Endodermal cell (in vitro differentiated cells): ENCODE measurements around the gene KLKB1. TPM values are rescaled to one million over a fixed set of nuclear protein-coding genes. Genes with fewer than 3 reads are reported as not detected.

Source experiments
- DNase-seq: peaks from one replicate; pipeline ENCODE4 v3.0.0-alpha.2; 2017
- H3K27ac ChIP-seq: 2 replicates; pipeline ENCODE4 v1.5.1; 2013; ENCODE audit warnings: mild to moderate bottlenecking, low read depth, low read length, moderate library complexity
- H3K27me3 ChIP-seq: 2 replicates; pipeline ENCODE4 v1.6.1; 2013; ENCODE audit warnings: mild to moderate bottlenecking, low read length, moderate library complexity; ENCODE audit not compliant: insufficient read depth, control insufficient read depth, poor library complexity, severe bottlenecking
- H3K36me3 ChIP-seq: 2 replicates; pipeline ENCODE4 v1.7.0; 2013; ENCODE audit warnings: mild to moderate bottlenecking, low read length, moderate library complexity; ENCODE audit not compliant: control insufficient read depth, insufficient read depth
- H3K4me1 ChIP-seq: one replicate; pipeline ENCODE4 v1.7.0; 2013; ENCODE audit warnings: low read length; ENCODE audit not compliant: control insufficient read depth, insufficient read depth
- H3K4me3 ChIP-seq: 2 replicates; pipeline ENCODE4 v1.5.1; 2013; ENCODE audit warnings: mild to moderate bottlenecking, low read length, moderate library complexity
- H3K9ac ChIP-seq: 2 replicates; pipeline ENCODE4 v1.6.1; 2013; ENCODE audit warnings: mild to moderate bottlenecking, low read length, moderate library complexity; ENCODE audit not compliant: poor library complexity, severe bottlenecking; ENCODE audit errors: extremely low read depth
- H3K9me3 ChIP-seq: 2 replicates; pipeline ENCODE4 v1.6.1; 2013; ENCODE audit warnings: mild to moderate bottlenecking, low read length, moderate library complexity; ENCODE audit not compliant: control insufficient read depth
- H3K27ac Mint-ChIP-seq: 2 replicates; pipeline ENCODE4 v1.8.0; 2020; ENCODE audit warnings: mixed read lengths
- H3K27me3 Mint-ChIP-seq: 2 replicates; pipeline ENCODE4 v1.8.0; 2021; ENCODE audit warnings: mild to moderate bottlenecking, mixed read lengths; ENCODE audit not compliant: insufficient read depth
- H3K36me3 Mint-ChIP-seq: 2 replicates; pipeline ENCODE4 v1.8.0; 2020; ENCODE audit warnings: low read depth, mixed read lengths
- H3K4me1 Mint-ChIP-seq: 2 replicates; pipeline ENCODE4 v1.8.0; 2020; ENCODE audit warnings: mixed read lengths
- H3K4me3 Mint-ChIP-seq: 2 replicates; pipeline ENCODE4 v1.8.0; 2020; ENCODE audit warnings: mild to moderate bottlenecking, moderate library complexity, mixed read lengths
- H3K9me3 Mint-ChIP-seq: 2 replicates; pipeline ENCODE4 v1.8.0; 2020; ENCODE audit warnings: mild to moderate bottlenecking, mixed read lengths
- CTCF ChIP-seq: fragments of 200-600 bp; sonication (generic); conservative IDR thresholded peaks from 2 replicates; pipeline ENCODE4 v1.5.0; 2021; ENCODE audit warnings: antibody characterized with exemption, mild to moderate bottlenecking
- WGBS, 2 experiments: methylation state at CpG; one replicate each; pipeline versions ENCODE4 v1.1.5 to v1.1.7; 2013; ENCODE audit warnings: missing lambda C conversion rate in 2 of 2, mixed read lengths in 1 of 2; ENCODE audit not compliant: insufficient coverage in 1 of 2, insufficient read length in 1 of 2; 5-methylcytosine and 5-hydroxymethylcytosine counted together
- total RNA-seq, 2 donors: library from RNA; stranded (reverse); fragmentation: NEBNext Ultra II Directional in 1 of 2; extraction: Animal tissue kit (Norgen Biotek cat#: 25700) in 1 of 2; gene quantifications; 2 replicates in 1 of 2; 3 replicates in 1 of 2; pipeline ENCODE4 v1.2.1, GENCODE V29; 2021

Gene KLKB1
- total RNA-seq, 2 donors from 2014 or later = 9.5 to 11.9 TPM

GRCh38 chr4:186255122-186255521, 27.8 kb downstream of the KLKB1 start:
- Mint-ChIP-seq H3K36me3 (peaks cover 47% of the 10 kb centered on the region), H3K4me1 (peaks cover 10% of the 10 kb centered on the region), H3K27me3 (peaks cover 2% of the 10 kb centered on the region), H3K27ac (peak overlapping the region; percentile 11), H3K4me3 (no peak overlapping the region), H3K9me3 (no peaks in the 10 kb centered on the region)
- H3K4me1 ChIP-seq = no peaks in the 10 kb centered on the region
- H3K27ac ChIP-seq = no peak overlapping the region
- DNase-seq = no peak
- TF ChIP-seq CTCF = no peak
- H3K4me3 ChIP-seq = no peak overlapping the region
- no peaks in the 10 kb centered on the region for H3K9me3 ChIP-seq
- no peaks in the 10 kb centered on the region for H3K27me3 ChIP-seq
- WGBS, 2 experiments = 93 to 100% methylated on average over 1 to 3 of the region's 3 CpGs
- H3K36me3 ChIP-seq = no peaks in the 10 kb centered on the region
- no peak overlapping the region for H3K9ac ChIP-seq

DNA sequence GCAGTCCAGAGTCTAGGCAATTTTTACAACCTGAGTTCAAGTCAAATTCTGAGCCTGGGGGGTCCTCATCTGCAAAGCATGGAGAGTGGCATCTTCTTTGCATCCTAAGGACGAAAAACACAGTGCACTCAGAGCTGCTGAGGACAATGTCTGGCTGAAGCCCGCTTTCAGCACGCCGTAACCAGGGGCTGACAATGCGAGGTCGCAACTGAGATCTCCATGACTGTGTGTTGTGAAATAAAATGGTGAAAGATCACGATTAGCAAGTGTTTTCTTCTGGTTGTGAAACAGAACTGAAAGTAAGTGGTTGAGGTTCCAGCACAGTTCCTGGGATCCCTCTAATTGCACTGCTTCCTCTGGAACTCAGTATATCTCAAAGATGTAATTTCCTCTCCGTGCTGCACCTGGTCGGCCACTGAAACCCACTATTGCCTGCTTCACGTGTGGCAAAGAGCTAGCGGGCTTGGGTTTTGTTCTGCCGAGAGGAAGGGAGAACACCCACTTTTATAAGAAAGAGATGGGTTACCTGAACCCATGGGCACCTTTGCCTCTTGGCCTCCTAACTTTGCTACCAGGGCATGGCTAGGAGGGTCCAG, 31.0 kb downstream of the KLKB1 start:
- Mint-ChIP-seq H3K9me3 (no peaks in the 10 kb centered on the region), H3K36me3 (peaks cover 34% of the 10 kb centered on the region), H3K4me3 (no peak overlapping the region), H3K27me3 (no peaks in the 10 kb centered on the region), H3K27ac (no peak overlapping the region), H3K4me1 (no peaks in the 10 kb centered on the region)
- no peaks in the 10 kb centered on the region for H3K4me1 ChIP-seq
- H3K27me3 ChIP-seq = no peaks in the 10 kb centered on the region
- no peaks in the 10 kb centered on the region for H3K36me3 ChIP-seq
- H3K4me3 ChIP-seq = no peak overlapping the region
- H3K9me3 ChIP-seq = no peaks in the 10 kb centered on the region
- no peak overlapping the region for H3K9ac ChIP-seq
- no peak for DNase-seq
- no peak overlapping the region for H3K27ac ChIP-seq
- no peak for TF ChIP-seq CTCF
- WGBS, 2 experiments = 94 to 97% methylated on average over 12 of the region's 12 CpGs

GRCh38 chr4:186260117-186260503, 32.8 kb downstream of the KLKB1 start:
- H3K27me3 ChIP-seq = no peaks in the 10 kb centered on the region
- no peak overlapping the region for H3K4me3 Mint-ChIP-seq
- no peaks in the 10 kb centered on the region for H3K4me1 Mint-ChIP-seq
- H3K9me3 Mint-ChIP-seq = no peaks in the 10 kb centered on the region
- H3K27me3 Mint-ChIP-seq = no peaks in the 10 kb centered on the region
- TF ChIP-seq CTCF = no peak
- H3K9me3 ChIP-seq = no peaks in the 10 kb centered on the region
- H3K27ac ChIP-seq = no peak overlapping the region
- peaks cover 22% of the 10 kb centered on the region for H3K36me3 Mint-ChIP-seq
- 91 to 92% methylated on average over 1 to 6 of the region's 6 CpGs for WGBS, 2 experiments
- H3K4me1 ChIP-seq = no peaks in the 10 kb centered on the region
- no peak overlapping the region for H3K4me3 ChIP-seq
- no peak for DNase-seq
- H3K36me3 ChIP-seq = no peaks in the 10 kb centered on the region
- H3K9ac ChIP-seq = no peak overlapping the region
- H3K27ac Mint-ChIP-seq = no peak overlapping the region
